Epithelial cell of proximal tubule (primary cell): Measurements from ENCODE around the gene ACBD7. TPM values are rescaled to one million over a fixed set of nuclear protein-coding genes. Genes with fewer than 3 reads are reported as not detected.
A peak's percentile ranks its signal among the peaks of the same experiment; 100 is the strongest.

ENCODE experiments used
- DNase-seq: peaks from one replicate; pipeline ENCODE4 v3.0.0-alpha.2; 2011; ENCODE audit warnings: low read depth
- H3K4me3 ChIP-seq: 2 replicates; pipeline ENCODE4 v1.5.1; 2011; ENCODE audit warnings: low read depth, mild to moderate bottlenecking, low read length
- CTCF ChIP-seq: conservative IDR thresholded peaks from 2 replicates; pipeline ENCODE4 v1.5.1; 2012; ENCODE audit warnings: low read depth, mild to moderate bottlenecking, low read length
- total RNA-seq: library from RNA; depleted of rRNA; stranded (reverse); fragments of >200 nt; gene quantifications from 2 replicates; pipeline ENCODE4 v1.2.3, GENCODE V29; 2015

The ACBD7 gene
- 1.2 and 1.6 TPM in 2 replicates for total RNA-seq

DNA sequence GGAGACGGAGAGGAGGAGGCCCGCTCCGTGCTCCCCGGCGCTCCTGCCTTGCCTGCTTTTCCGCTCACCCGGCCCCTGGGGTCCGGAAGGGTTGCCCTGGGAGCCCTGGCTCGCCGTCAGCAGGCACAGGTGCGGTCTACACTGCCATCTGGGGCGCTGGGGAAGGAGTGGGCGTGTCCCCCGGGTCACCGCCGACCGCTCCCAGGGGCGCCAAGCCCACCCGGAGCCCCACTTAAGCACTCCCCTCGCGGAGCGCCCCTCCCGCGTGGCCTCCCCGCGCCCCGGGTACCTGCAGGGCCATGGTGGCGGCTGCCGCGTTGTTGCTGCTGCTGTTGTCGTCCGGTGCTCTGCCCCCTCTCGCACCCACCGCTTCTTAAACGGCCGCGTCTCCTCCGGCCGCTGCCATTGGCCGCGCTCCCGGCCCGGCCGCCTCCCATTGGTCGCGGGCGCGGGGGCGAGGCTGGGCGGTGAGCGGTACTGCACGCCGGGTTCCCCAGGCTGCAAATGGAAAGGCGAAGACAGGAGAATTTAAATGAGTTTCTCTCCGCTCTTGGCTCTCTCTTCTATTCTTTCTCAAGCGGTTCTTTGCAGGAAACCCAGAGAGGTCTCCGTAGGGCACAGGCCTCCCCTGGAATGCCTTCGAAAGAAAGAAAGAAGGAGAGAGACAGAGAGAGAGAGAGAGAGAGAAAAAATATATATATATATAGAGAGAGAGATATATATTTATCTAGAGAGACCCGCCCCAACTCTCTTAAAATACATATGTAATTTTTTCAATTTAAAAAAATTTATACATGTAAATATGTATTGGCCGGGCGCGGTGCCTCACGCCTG, at the start of gene ACBD7:
Gene ACBD7 (minus strand): TSS at position 349 of the 834 bp plus-strand sequence. CDS start 48 bp downstream, at position 301.
- DNase-seq, result no peak

DNA sequence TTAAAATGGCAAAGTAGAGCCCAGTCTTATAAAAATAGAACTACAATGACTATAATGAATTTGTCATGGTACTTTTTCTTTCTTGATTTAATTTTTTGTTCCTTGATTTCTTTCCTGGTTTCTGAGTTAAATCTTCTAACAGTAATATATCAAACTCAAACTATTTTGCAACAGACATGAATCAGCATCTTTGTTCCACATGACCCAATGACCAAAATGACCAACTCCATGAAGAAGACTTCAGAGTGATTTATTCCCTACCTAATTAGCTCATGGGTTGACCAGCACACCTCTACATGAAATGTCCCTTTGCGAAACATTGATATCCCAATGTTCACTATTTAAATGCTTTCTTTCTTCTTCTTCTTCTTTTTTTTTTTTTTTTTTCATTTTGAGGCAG, 49.1 kb upstream of the ACBD7 start:
- H3K4me3 ChIP-seq, result no peak overlapping the region
- peak; percentile 29 for DNase-seq
- no peak for TF ChIP-seq CTCF

More for the DNA sequence above, at the start of gene ACBD7:
- peak within 1 kb of the TSS; percentile 67 for H3K4me3 ChIP-seq
- TF ChIP-seq CTCF, result peak; percentile 15

- no peak overlapping the region for H3K4me3 ChIP-seq
- DNase-seq, result no peak
- TF ChIP-seq CTCF, result no peak
Observed at GRCh38 chr10:15137036-15137359, 48.4 kb upstream of the ACBD7 start.

DNA sequence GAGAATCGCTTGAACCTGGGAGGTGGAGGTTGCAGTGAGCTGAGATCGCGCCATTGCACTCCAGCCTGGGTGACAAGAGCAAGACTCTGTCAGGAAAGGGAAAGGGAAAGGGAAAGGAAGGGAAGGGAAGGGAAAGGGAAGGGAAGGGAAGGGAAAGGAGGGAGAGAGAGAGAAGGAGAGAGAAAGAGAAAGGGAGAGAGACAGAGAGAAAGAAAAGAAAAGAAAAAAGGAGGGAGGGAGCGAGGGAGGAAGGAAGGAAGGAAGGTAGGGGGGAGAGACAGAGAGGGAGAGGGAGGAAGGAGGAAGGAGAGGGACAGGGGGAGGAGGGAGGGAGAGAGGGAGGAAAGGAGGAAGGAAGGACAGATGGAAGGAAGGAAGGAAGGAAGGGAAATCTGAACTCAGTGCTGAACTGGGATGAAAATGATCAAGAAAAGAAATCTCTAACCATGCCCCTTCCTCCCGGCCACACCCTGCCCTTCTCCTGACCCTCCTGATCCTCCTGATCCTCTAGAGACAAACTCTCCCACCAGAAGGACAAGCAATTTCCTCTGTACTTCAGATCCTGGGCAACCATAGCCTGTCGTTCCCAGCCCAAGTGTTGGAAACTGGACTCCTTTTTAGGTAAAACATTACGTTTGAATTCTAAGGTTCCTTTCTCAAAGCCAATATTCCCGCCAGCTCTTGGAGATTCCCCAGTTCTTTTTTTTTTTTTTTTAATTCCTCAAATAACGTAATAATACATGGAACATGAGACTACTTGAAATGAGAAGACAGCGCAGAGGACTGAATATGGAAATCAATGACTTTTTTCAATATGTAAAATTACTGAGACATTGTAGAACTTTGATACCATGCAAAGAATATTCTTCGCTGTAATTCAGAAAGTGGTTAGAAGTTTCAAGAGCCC, 47.8 kb upstream of the ACBD7 start:
- no peak for DNase-seq
- no peak overlapping the region for H3K4me3 ChIP-seq
- TF ChIP-seq CTCF, result no peak

GRCh38 chr10:15131330-15131729, 42.8 kb upstream of the ACBD7 start:
- H3K4me3 ChIP-seq, result no peak overlapping the region
- DNase-seq, result no peak
- no peak for TF ChIP-seq CTCF

GRCh38 chr10:15124908-15125307, 36.3 kb upstream of the ACBD7 start:
- DNase-seq, result no peak
- no peak overlapping the region for H3K4me3 ChIP-seq
- no peak for TF ChIP-seq CTCF
